ENCODE measurements around the gene HIVEP3.

- TF ChIP-seq JUN (CRISPR knock-in tag; IDR thresholded peaks at IDR 0.05) (no peak), CBFB (CRISPR knock-in tag; IDR thresholded peaks at IDR 0.05; ENCODE audit: low read depth) (no peak), CTCF (IDR thresholded peaks at IDR 0.05) (no peak), SMAD3 (CRISPR knock-in tag; IDR thresholded peaks at IDR 0.05; ENCODE audit: borderline replicate concordance) (no peak), ZNF423 (CRISPR knock-in tag; IDR thresholded peaks at IDR 0.05) (no peak), ZNF263 (CRISPR knock-in tag; IDR thresholded peaks at IDR 0.05; ENCODE audit: low read depth) (no peak), MXD4 (CRISPR knock-in tag; IDR thresholded peaks at IDR 0.05; ENCODE audit: borderline replicate concordance) (no peak)
Observed at GRCh38 chr1:41616563-41616962, 302.2 kb downstream of the HIVEP3 start.

Data from WTC11 (cell line).